ENCODE results near the gene COQ3.
"Not testable (repeated sequence)": the region's sequence is repeated elsewhere in the genome, so short reads cannot be mapped to it uniquely, and the experiment has no call there.

COQ3 gene

GRCh38 chr6:99378636-99379035, 15.4 kb downstream of the COQ3 start:
- DNase-seq = no peak

- no peak for DNase-seq
These were observed 24.5 kb downstream of the COQ3 start for GRCh38 chr6:99369533-99369932.

- DNase-seq = no peak
These were observed 27.1 kb downstream of the COQ3 start for GRCh38 chr6:99366852-99367251.

- DNase-seq = no peak
These were observed 30.0 kb downstream of the COQ3 start for GRCh38 chr6:99364026-99364425.

DNA sequence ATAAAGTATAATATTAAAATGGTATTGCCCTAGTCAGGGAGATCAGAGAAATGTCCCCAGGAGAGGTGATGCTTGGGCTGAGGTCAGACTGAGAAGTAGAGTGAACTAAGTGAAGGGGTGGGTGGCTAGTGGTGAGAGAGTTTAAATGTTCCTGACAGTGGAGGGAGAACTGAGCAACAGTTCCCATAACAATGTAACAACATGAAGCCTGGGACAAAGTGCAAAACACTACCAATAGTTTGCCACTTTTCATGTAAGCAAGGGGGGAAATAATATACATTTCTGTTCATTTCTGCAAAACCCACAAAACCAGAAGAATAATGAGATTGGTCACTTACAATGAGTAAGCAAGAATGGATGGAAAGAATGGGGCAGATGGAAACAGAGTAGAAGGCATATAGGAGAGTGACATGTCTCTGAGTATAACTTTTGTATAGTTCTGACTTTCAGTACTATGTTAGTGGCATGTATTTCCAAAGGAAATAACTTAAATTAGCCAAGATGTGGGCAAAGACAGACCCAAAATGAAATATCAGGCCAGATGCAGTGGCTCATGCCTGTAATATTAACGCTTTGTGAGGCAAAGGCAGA, 31.2 kb downstream of the COQ3 start:
- DNase-seq = no peak

GRCh38 chr6:99359800-99360199, 34.2 kb downstream of the COQ3 start:
- DNase-seq = no peak

GRCh38 chr6:99356641-99357040, 37.4 kb downstream of the COQ3 start:
- DNase-seq = no peak

DNA sequence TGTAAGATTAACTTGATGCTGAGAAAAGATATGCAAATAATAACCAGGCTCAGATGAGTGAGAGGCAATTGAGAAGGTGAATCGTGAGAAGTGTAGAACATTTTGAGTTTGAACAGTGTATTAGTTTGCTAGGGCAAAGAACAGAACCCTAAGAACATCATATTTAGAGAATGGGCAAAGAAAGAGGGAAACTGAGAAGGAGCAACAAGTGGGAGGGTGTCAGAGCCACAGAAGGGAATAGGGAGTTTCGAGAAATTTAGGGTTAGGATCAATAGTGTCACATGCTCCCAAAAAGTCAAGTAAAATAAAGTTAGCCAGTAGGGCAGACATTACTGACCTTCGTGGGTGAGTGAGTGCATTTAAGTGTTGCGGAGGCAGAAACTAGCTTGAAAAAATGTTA, 39.0 kb downstream of the COQ3 start:
- DNase-seq = no peak

DNA sequence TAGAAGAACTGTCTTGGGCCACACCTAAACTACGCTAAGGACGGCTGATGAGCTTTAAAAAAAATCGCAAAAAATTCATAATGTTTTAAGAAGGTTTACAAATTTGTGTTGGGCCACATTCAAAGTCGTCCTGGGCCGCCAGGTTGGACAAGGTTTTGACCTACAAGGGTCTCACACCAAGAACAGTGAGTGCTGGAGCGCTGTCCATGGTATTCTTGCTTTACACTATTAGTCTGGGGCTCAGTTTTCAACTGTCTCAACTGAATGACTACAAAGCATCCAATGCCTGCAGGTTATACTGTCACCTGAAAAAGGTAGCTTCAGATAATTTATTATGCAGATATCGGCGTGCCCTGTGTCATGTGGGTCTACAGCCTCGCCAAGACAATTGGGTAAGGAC, 40.9 kb downstream of the COQ3 start:
- no peak for DNase-seq

DNA sequence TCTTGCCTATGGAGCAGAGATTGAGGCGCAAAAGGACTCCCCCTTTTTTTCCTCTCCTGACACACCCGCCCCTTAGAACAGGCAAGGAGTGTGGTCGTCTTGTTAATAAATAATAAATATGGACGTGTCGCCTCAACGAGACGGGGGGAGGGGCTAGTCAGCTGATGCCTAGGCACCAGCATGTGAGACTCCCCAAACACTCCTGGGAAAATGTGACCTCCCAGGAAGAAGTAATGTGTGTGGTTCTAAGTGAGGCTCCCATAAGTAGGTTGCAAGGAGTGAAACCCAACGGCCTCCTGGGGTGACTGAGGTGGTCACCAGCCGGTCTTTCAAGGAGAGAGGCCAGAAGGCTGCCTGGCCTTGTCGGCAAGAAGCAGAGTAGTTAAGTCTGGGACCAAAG, 43.4 kb downstream of the COQ3 start:
- no peak for DNase-seq

DNA sequence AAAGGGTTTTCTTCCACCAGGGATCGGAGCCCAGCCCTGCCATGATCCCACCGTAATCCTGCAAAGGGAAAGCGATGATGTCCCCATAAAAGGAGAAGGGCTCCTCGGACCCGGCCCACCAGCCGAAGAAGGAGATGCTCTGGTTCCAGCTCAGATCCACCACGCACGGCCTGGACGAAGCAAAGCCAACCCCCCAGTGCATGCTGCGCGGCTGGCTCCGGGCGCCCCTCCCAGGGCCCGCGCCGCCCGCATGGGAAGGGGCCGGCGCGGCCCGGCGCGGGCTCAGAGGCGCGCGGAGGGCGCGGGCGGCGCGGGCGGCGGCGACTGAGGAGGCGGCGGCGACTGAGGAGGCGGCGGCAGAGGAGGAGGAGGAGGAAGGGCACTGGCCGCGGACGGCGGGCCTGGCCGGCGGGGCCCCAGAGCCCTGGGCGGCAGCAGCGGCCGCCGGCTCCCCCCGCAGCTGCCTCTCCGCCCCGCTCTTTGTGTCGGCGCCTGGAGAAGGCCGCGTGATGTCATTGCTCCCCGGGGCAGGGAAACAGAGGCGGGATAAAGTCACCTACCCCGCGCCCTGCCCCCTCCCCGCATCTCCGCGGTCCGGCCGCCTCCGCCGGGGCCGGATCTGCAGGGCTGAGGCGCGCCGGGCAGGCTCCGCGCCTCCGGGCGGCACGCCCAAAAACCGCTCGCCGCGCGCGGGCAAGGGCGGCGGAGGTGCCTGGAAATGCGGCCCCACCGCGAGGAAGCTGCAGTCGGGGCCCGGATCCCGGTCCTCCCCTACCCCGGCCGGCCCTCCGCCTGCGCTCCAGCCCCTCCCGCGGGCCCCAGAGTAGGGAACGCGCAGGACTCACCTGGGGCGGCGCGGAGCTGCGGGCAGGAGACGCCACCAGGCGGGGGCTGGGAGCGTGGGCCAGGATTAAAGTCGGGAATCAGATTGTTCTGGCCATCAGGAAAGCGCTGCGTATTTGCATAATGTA, 44.5 kb downstream of the COQ3 start, which contains the start of gene FAXC:
Gene FAXC, minus strand, starts transcription at position 504 of the 971 bp plus-strand sequence. Its CDS starts 302 bp downstream, at position 202.
- DNase-seq = no peak

- no peak for DNase-seq
These were observed 45.5 kb downstream of the COQ3 start for GRCh38 chr6:99348288-99349170.

DNA sequence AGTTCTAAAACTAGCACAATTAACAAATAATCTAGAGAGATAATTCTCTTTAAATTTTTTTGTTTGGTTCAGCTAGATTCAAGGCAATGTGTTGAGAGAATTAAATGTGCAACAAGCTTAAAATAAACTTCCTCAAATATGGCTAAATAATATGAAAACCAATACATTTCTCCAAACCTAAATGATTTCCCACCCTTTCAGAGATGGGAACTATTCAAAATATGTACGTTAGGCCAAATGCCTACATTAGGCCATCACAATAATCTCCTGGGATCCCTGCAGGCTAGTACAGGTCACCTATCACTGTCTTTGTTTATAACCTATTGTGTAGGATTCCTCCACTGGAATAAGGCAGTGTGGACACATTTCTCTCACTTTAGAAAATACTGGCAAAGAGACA, 46.2 kb downstream of the COQ3 start:
- DNase-seq = no peak

- no peak for DNase-seq
These were observed 47.4 kb downstream of the COQ3 start for GRCh38 chr6:99346595-99346994.

DNA sequence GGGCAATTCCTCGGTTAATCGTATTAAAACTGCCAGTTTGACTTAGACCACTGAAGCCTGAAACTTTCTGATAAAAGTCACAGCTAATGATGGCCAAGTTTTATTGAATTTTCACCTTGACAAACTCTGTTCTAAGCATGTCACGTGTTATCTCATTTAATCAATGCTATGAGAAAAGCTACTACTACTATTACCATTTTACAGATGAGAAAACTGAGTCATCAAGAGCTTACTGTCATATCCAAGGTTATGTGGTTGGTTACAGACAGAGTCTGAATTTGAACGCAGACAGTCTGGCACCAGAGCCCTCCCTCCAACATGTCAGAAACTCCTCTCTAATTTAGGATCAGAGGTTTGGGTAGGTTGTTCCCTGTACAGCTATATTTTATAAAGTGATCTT, 48.8 kb downstream of the COQ3 start:
- no peak for DNase-seq

- no peak for DNase-seq
These were observed 49.7 kb downstream of the COQ3 start for GRCh38 chr6:99344289-99344688.

DNA sequence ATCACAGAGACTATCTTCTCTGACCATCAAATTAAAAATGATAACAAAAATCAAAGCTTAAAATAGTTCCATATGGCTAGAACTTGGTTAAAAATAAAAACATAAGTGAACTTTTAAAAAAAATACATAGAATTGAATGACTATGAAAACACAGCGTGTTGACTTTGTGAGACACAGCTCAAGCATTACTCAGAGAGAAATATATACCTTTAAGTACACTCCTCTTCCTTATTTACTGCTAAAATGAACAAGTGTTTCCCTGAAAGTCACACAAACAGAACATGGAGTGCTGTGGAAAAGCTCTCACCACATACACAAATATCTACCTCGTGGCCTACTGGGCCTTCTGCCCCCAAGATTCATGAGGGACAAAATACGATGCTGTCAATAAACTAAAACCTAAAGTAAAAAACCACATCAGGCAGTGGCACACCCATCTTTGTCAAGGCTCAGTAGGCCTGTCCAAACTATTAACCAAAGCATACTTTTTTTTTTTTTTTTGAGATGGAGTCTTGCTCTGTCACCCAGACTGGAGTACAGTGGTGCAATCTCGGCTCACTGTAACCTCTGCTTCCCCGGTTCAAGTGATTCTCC, 52.0 kb downstream of the COQ3 start:
- no peak for DNase-seq

- no peak for DNase-seq
These were observed 55.8 kb downstream of the COQ3 start for GRCh38 chr6:99338188-99338587.

DNA sequence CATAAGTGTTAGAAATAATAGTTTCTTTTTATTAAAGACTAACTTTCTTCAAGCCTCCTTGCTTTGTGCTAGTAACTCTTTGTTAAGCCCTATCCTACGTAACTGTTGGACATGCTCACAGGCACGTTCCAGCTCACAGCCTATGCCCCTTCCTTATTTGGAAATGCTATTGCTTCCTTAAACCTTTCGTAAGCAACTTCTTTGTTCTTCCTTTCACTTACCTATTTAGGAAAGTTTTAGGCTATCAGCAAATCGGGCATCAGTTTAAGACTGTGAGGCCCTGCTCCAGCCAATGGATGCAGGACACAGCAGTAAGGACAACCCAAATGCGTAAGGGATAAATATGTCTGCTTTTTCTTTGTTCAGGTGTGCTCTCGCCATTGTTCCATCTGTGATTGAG, 58.7 kb downstream of the COQ3 start:
- not testable (repeated sequence) for DNase-seq

GRCh38 chr6:99334526-99335127, 59.4 kb downstream of the COQ3 start:
- no peak for DNase-seq

DNA sequence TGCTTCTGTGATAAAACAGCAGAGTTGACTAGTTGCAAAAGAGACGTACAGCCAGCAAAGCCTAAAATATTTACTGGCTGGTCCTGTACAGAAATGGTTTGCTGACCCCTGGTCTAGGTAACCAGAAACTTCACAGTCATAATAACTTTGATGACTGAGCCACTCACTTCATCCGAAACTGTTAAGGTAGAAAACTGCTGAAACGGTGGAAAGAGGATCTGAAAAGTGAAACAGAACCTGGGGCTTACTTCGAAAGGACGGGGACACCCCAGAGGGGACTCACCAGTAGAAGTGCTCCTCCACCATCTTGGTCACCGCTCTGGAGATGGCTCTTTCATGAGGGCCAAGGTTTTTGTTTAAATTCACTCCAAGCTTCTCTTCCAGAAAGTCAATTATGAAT, 60.9 kb downstream of the COQ3 start:
- DNase-seq = no peak

- DNase-seq = no peak
These were observed 62.5 kb downstream of the COQ3 start for GRCh38 chr6:99331531-99331930.
